GM21576 (cell line): ENCODE measurements around the gene MYOM1.

Experiments used
- ATAC-seq: cut with Tn5 transposase; IDR thresholded peaks from one replicate; pipeline ENCODE4 v1.9.1; 2021; ENCODE audit warnings: mild to moderate bottlenecking, moderate library complexity; ENCODE audit not compliant: unreplicated experiment

Gene MYOM1

DNA sequence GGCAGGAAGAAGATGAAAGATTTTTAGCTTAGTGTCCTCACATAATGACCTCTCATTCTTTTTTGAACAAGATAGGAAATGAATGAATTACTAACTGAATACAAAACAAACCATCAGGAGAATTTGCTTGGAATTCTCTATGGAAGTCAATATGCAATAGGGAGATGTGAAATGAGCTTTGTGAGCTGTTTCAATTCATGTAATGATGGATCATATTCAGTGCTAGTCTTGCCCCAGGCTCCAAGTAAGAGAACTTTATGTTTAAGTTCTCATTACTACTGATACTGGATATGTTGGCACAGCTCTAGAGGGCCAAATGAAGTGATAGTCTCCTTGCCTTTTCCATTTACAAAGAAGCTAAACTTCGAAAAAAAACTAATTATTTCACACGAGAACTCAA lies 29.2 kb downstream of the MYOM1 start:
- no peak for ATAC-seq

DNA sequence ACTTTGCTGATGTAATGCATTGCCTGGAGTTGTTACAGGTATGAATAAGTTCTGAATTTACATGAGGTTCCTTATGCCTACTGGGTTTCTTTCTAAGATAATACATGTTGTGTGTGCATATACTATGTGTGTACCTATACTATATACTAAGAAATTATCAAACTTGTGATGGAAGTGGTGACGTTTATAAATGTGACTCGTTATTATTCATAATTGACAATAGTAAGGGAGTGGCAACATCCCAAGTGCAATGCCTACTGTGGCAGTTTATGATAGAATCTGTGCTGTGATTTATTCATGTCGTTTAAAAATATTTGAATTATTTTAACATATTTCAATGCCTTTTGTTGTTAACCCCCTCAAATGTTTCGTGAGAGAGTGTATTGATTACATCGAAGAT lies 29.9 kb downstream of the MYOM1 start:
- no peak for ATAC-seq

DNA sequence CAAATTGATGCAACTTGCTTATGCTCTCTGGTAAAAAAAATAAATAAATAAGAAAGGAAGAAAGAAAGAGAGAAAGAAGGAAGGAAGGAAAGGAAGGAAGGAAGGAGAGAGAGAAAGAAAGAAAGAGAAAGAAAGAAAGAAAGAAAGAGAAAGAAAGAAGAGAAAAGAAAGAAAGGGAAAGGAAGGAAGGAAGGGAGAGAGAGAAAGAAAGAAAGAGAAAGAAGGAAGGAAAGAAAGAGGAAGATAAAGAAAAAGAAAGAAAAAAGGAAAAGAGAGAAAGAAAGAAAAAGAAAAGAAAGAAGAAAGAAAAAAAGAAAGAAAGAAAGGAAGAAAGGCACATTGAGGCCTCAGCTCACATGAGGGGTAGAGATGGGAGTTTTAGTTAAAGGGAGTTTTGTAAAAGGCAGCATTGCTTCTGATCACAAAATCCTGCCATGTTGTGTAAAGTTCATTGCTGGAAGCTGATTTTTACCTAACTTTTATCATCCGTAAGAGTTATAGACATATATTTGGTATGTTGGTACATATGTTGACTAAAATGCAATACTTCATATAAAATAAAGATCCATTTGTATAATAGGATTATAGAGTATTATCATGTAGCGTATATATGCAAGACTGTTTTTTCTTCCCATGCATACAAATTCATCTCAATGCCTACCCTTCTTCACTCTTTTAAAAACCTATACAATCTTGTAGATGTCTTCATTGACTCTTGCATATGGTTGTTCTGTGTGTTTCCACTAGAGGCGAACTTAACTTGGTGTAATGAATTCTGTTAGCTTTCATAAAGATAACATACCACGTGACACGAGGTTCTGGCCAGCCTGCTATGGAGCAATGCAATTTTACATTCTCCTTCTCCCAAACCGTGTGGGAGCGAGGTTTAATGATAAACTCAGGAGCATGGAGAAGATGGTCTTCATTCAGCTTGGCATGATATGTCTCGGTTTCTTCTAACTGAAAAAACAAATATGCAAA lies 32.8 kb downstream of the MYOM1 start:
- ATAC-seq, result no peak

DNA sequence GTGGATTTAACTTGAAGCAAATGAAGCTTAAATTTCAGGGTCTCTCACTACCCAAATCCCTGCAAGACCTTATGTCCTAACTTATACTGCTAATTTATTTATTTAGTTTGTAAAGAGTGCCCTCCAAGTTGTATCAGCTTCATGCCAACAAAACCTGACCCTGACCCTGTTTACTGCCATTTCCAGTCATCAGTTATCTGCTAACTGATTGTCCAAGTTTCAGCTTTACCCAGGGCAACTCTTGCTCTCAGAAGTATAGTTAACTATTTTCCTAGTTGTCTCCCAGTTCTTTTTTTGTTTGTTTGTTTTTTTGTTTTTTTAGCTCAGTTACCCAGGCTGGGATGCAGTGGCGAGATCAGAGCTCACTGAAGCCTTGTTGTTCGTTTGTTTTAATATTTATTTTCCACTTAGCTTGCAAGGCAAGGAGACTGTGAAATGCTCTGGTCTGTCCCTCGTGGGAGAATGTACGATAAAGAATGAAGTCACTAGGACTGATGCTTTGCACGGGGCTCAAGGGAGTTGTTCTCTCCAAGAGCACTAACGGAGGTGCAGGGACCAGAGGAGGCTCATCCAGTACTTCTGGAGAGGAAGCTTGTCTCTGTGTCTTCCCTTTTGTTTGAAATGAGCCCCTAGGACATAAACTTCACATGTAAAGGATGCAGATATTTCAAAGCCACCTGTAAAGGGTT lies 35.3 kb downstream of the MYOM1 start:
- no peak for ATAC-seq

GRCh38 chr18:3183103-3183717 lies 36.6 kb downstream of the MYOM1 start:
- ATAC-seq, result no peak

- ATAC-seq, result no peak
These were observed 39.4 kb downstream of the MYOM1 start for GRCh38 chr18:3180325-3180724.

GRCh38 chr18:3179430-3180089 lies 40.2 kb downstream of the MYOM1 start:
- peak; percentile 58 for ATAC-seq

- ATAC-seq, result peak; percentile 82
These were observed 41.7 kb downstream of the MYOM1 start for GRCh38 chr18:3177902-3178687.

DNA sequence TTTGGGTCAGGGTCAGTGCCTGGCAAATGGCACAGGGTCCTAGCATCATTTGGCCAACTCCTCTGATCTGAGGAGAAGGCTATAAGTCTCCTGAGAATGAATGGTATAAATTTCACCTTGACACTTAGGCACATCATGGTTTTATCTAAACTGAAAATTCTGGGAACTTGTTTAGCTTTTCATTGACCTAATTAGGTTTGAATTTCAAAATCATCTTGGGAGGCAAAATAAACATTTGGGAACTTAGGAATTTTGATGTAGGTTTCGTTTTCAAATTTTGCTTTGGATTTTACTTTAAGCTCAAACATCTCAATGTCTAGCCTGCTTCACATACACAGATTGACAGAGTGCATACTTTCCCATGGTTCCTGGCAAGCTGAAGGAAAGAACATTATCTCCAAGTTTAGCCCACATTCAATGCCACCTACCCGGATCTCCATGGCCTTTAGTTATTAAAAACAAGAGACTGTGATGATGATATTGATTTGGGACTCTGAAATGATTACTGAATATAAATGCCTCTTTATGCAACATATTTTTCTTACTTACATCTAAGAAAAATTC lies 44.5 kb downstream of the MYOM1 start:
- no peak for ATAC-seq

- no peak for ATAC-seq
These were observed 47.7 kb downstream of the MYOM1 start for GRCh38 chr18:3172097-3172496.

- ATAC-seq, result no peak
These were observed 48.1 kb downstream of the MYOM1 start for GRCh38 chr18:3171631-3172030.

DNA sequence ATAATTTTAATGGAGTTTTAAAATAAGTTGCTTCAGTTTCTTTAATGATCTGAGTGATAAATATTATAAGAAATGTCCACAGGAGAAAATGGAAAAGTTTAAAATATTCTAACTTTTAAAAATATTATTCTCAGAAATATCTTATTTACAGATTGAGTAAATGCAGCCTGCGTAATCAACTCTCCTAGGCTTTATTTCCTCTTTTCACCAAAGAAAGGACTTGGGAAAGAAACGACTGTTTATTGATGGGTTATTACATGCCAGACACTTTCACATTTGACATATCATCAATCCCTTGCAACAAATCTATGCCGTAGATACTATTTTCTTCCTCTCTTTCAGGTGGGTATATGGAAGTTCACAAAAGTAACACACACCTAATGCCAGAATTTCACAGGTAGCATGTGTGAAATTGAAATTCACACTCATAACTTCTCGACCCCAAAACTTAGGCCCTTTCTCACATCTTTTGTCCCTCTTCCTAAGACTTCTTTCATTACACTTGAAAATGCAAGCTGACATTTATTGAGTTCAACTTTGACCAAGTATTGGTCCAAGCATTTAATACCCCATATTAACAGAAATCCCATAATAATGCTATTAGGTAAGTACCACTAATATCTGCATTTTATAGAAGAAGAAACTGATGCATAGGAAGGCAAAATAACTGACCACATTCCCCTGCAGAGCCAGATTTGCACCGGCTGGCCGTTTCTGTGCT lies 49.2 kb downstream of the MYOM1 start:
- ATAC-seq, result no peak

GRCh38 chr18:3164381-3164780 lies 55.4 kb downstream of the MYOM1 start:
- no peak for ATAC-seq

DNA sequence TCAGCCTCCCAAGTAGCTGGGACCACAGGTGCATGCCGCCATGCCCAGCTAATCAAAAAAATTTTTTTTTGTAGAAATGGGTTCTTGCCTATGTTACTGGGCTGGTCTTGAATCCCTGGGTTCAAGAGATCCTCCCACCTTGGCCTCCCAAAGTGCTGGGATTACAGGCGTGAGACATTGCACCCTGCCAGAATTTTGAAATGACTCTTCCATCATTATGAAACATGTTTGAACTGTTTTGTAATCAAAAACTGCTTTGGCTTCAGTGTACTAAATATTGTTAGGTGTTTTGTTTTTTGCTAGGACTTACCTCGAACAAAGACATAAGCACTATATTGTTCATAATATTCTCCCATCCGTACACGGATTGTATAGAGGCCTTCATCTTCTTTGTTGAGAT lies 55.8 kb downstream of the MYOM1 start:
- no peak for ATAC-seq

GRCh38 chr18:3162181-3162580 lies 57.6 kb downstream of the MYOM1 start:
- no peak for ATAC-seq

GRCh38 chr18:3159830-3160229 lies 59.9 kb downstream of the MYOM1 start:
- ATAC-seq, result no peak

DNA sequence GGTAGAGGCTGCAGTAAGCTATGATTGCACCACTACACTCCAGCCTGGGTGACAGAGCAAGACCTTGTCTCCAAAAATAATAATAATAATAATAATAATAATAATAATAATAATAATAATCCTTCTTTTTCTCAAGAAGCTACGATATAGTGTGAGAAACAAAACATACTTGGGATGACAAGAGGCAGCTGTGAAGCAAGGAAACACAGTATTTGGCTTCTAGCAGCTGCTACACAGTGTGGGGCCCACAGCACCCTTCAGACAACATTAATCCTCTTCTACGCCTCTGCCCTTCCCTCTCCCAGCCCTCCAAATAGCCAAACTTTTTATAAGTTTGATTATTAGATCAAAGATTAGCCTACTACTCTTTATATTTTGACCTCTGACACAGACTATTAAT lies 62.2 kb downstream of the MYOM1 start:
- ATAC-seq, result no peak

DNA sequence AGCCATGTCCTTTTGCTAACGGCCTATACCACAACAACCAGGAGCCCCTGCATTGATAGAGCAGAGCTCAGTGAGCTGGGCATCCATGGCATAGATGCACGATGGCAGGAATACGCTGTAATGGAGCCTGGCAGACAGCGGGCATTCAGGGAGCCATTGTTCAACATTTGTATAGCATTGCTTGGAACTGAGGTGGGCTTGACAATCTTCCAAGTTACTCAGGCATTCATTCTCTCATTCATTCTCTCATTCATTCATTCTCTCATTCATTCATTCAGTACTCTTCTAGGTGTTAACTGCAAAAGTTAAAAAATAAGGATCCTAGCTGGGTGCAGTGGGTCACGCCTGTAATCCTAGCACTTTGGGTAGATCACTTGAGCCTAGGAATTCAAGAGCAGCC lies 62.7 kb downstream of the MYOM1 start:
- no peak for ATAC-seq

GRCh38 chr18:3156325-3156640 lies 63.5 kb downstream of the MYOM1 start:
- ATAC-seq, result no peak

- ATAC-seq, result no peak
These were observed 65.6 kb downstream of the MYOM1 start for GRCh38 chr18:3154214-3154613.
